Heart right ventricle (tissue), 16 donors: ENCODE results near the gene MSTN. TPM values are rescaled to one million over a fixed set of nuclear protein-coding genes. Genes with fewer than 3 reads are reported as not detected.

Source experiments
- ATAC-seq, 8 donors: fragments of 200-7000 bp; cut with Tn5 transposase; one replicate each; pipeline ENCODE4 v1.9.1; 2020; ENCODE audit warnings: mild to moderate bottlenecking in 8 of 8, moderate library complexity in 8 of 8, moderate number of reproducible peaks in 1 of 8
- DNase-seq, 2 donors: peaks; one replicate each; pipeline ENCODE4 v3.0.0-alpha.2; 2020
- H3K27ac ChIP-seq, 10 donors: fragments of 200-600 bp; sonication (generic) in 2 of 10; one replicate each; pipeline versions ENCODE4 v1.5.0 to v1.8.0; 2020 to 2022; ENCODE audit warnings: mild to moderate bottlenecking in 3 of 10
- H3K27me3 ChIP-seq, 7 donors: fragments of 200-600 bp; one replicate each; pipeline ENCODE4 v1.8.0; 2021 to 2022; ENCODE audit warnings: mild to moderate bottlenecking in 2 of 7
- H3K36me3 ChIP-seq, 9 donors: fragments of 200-600 bp; sonication (generic) in 1 of 9; one replicate each; pipeline versions ENCODE4 v1.5.0 to v1.8.0; 2020 to 2022; ENCODE audit warnings: mild to moderate bottlenecking in 2 of 9
- H3K4me1 ChIP-seq, 9 donors: fragments of 200-600 bp; sonication (generic) in 1 of 9; one replicate each; pipeline versions ENCODE4 v1.5.0 to v1.8.0; 2020 to 2022; ENCODE audit warnings: mild to moderate bottlenecking in 4 of 9
- H3K4me3 ChIP-seq, 10 donors: fragments of 200-600 bp; sonication (generic) in 2 of 10; one replicate each; pipeline versions ENCODE4 v1.5.0 to v1.8.0; 2020 to 2022; ENCODE audit warnings: mild to moderate bottlenecking in 7 of 10, moderate library complexity in 2 of 10
- H3K9me3 ChIP-seq, 11 donors: fragments of 200-600 bp in 10 of 11; sonication (generic) in 2 of 11; one replicate each; pipeline versions ENCODE4 v1.5.0 to v1.8.0; 2013 to 2022; ENCODE audit warnings: mild to moderate bottlenecking in 2 of 11, control low read depth in 1 of 11, moderate library complexity in 1 of 11
- CTCF ChIP-seq, 9 donors: fragments of 200-600 bp; sonication (generic) in 2 of 9; IDR thresholded peaks; one replicate each; pipeline versions ENCODE4 v1.5.0 to v1.8.0; 2021 to 2022; ENCODE audit warnings: antibody characterized with exemption in 9 of 9, mild to moderate bottlenecking in 5 of 9, moderate library complexity in 1 of 9
- WGBS, 2 donors: extraction: QIAGEN DNeasy Blood & Tissue Kit; methylation state at CpG; one replicate each; pipeline ENCODE4 v1.1.7; 2013; ENCODE audit warnings: inconsistent platforms in 1 of 2; 5-methylcytosine and 5-hydroxymethylcytosine counted together
- intact Hi-C, 10 donors: fragments of 100-400 bp; cut with DNase I; formaldehyde crosslinking; loops; one replicate each; pipeline versions ENCODE4 v1.11.1 to v1.14.2; 2022
- polyA plus RNA-seq, 2 donors: library from polyadenylated mRNA; stranded (reverse); fragments of 200-250 nt; gene quantifications; one replicate each; pipeline ENCODE4 v1.2.3, GENCODE V29; 2013
- total RNA-seq, 10 donors: library from RNA; stranded (reverse); fragmentation: NEBNext Ultra II Directional in 3 of 10; extraction: Animal tissue kit (Norgen Biotek cat#: 25700) in 3 of 10; gene quantifications; one replicate each; pipeline versions ENCODE4 v1.2.1 to v1.2.4, GENCODE V29; 2021 to 2023
- donor health status: Arrhythmogenic right ventricular cardiomyopathy.
- donor health status: ischemic (EF 13 %, LVEDD 7.1; RV severe dilation, severe dysfunction).
- donor health status: healthy with polysubstance abuse.
- donor health status: DM: no; HTN: yes; CAD: no.
- donor health status: DM: no; HTN: no; CAD: no.
- donor health status: ischemic (EF 25% LVEDD 6.9; RV normal size, moderate dysfunction).
- donor health status: ischemic (EF 25% LVEDD 5.7; RV mildly dilated, moderate dysfunction).
- donor health status: healthy.
- donor health status: DM: yes; HTN: yes; CAD: no.
- donor health status: Ischemic cardiomyopathy.
- donor health status: ischemic (EF 35%, LVEDD 5.7; RV mildly dilated, moderate dysfunction).
- donor health status: nonischemic (EF 11% LVEDD 7.7; RV severe dilation, severe dysfunction).
- donor health status: DM: yes; HTN: yes; CAD: no.
- donor health status: PGD.
- donor health status: ischemic (EF 29% LVEDD 5.4; RV normal size, mild dysfunction).
- donor health status: nonischemic (EF 23%, LVEDD 6.1; RV moderate dilation, normal function).

MSTN gene
- total and polyA plus RNA-seq, 12 donors = 0.04 to 0.71 (median 0.21) TPM; not detected in 3

- intact Hi-C loops = loop anchor here in 2 of 10 donors (10.0 kb wide), 1 partner anchor 267 kb away; no protein-coding TSS in a partner anchor
Measured at GRCh38 chr2:190062053-190062452, 476 bp downstream of the MSTN start.

GRCh38 chr2:190060626-190061025 lies 1.9 kb downstream of the MSTN start:
- 81 to 89% methylated on average over 2 of the region's 2 CpGs for WGBS, 2 donors
- Histone ChIP-seq H3K27me3 (no peaks in the 10 kb centered on the region), H3K27ac (no peak overlapping the region), H3K36me3 (no peaks in the 10 kb centered on the region), H3K9me3 (no peaks in the 10 kb centered on the region), H3K4me1 (peaks cover 0 to 7% (median 0%) of the 10 kb centered on the region in 9 donors), H3K4me3 (no peak overlapping the region)
- intact Hi-C loops = loop anchor here in 2 of 10 donors (10.0 kb wide), 1 partner anchor 266 kb away; no protein-coding TSS in a partner anchor
- ATAC-seq = no peak
- DNase-seq = no peak
- no peak for TF ChIP-seq CTCF (IDR thresholded peaks at IDR 0.05)

More at GRCh38 chr2:190062053-190062452, 476 bp downstream of the MSTN start:
- DNase-seq (no peak), ATAC-seq (no peak)
- no peaks in the 10 kb centered on the region for H3K36me3 ChIP-seq
- H3K4me3 ChIP-seq = peak overlapping the region in 2 of 10 donors; percentile 8 to 11
- no peaks in the 10 kb centered on the region for H3K9me3 ChIP-seq
- no peaks in the 10 kb centered on the region for H3K27me3 ChIP-seq
- WGBS, 2 donors = 81 to 83% methylated on average over 6 of the region's 6 CpGs
- H3K27ac ChIP-seq = no peak overlapping the region
- peaks cover 0 to 7% (median 0%) of the 10 kb centered on the region in 9 donors for H3K4me1 ChIP-seq
- no peak for TF ChIP-seq CTCF (IDR thresholded peaks at IDR 0.05)

GRCh38 chr2:190060019-190060418 lies 2.5 kb downstream of the MSTN start:
- no peaks in the 10 kb centered on the region for H3K36me3 ChIP-seq
- H3K4me1 ChIP-seq = peaks cover 0 to 7% (median 0%) of the 10 kb centered on the region in 9 donors
- TF ChIP-seq CTCF (IDR thresholded peaks at IDR 0.05) = no peak
- no peak overlapping the region for H3K27ac ChIP-seq
- no peak overlapping the region for H3K4me3 ChIP-seq
- H3K9me3 ChIP-seq = no peaks in the 10 kb centered on the region
- no peaks in the 10 kb centered on the region for H3K27me3 ChIP-seq
- no peak for ATAC-seq
- 94 to 97% methylated on average over 4 of the region's 4 CpGs for WGBS, 2 donors
- intact Hi-C loops = loop anchor here in 2 of 10 donors (10.0 kb wide), 1 partner anchor 265 kb away; no protein-coding TSS in a partner anchor
- DNase-seq = no peak

GRCh38 chr2:190053426-190053825 lies 9.1 kb downstream of the MSTN start:
- TF ChIP-seq CTCF (IDR thresholded peaks at IDR 0.05) = no peak
- no peak for DNase-seq

More at GRCh38 chr2:190053426-190053825, 9.1 kb downstream of the MSTN start:
- Histone ChIP-seq H3K4me3 (no peak overlapping the region), H3K4me1 (no peaks in the 10 kb centered on the region), H3K27ac (no peak overlapping the region), H3K9me3 (no peaks in the 10 kb centered on the region), H3K27me3 (no peaks in the 10 kb centered on the region), H3K36me3 (no peaks in the 10 kb centered on the region)
- intact Hi-C loops = no loop called here
- WGBS, 2 donors = 53 to 63% methylated on average over 5 of the region's 5 CpGs
- ATAC-seq = no peak
